Measurements from ENCODE around the gene RNH1.

The RNH1 gene

DNA sequence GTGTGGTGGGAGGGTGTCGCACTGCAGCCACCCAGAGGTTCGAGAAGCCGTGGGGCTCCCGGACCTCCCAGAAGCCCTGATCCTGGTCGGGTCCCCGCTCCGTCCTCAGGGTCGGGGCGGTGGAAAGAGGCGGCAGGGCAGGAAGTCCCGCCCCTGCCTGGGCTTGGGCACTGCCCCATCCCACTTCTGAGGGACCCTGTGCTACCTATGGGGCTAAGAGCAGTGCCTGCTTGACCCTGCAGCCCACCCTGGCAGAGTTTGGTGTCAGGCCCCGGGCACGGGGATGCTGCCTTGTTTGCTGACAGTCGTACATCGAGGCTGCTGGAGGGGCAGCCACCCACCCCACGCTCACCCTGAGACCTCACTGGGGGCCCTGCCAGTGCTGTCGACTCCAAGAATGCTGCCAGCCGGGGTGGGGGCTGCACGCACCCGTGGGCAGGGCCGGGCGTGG is 19.4 kb downstream of the RNH1 start:
- Mint-ChIP-seq H3K27me3 (no peaks in the 10 kb centered on the region), H3K36me3 (peaks cover 34% of the 10 kb centered on the region), H3K4me1 (peaks cover 8% of the 10 kb centered on the region), H3K27ac (no peak overlapping the region), H3K9me3 (no peaks in the 10 kb centered on the region), H3K4me3 (no peak overlapping the region)
- no peak for ATAC-seq

DNA sequence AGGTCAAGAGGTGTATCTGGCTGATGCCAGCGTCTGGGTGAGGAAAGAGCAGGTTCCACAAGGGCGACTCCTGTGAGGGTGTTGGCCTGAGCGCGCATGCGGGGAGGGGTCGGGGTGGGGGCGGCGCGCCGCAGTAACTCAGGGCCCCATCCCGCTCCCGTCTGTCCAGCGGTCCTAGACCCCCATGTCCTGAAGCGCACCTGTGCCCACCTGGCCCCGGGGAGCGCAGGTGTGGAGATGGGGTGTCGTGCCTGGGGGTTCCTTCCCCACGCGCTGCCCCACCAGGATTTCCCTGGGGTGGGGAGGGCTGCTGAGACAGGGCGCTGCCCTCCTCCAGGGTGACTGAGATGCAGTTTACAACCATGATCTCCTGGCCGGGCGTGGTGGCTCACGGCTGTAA is 20.9 kb downstream of the RNH1 start:
- no peaks in the 10 kb centered on the region for H3K9me3 Mint-ChIP-seq
- ATAC-seq = peak; percentile 47
- H3K27ac Mint-ChIP-seq = no peak overlapping the region
- no peaks in the 10 kb centered on the region for H3K27me3 Mint-ChIP-seq
- H3K4me3 Mint-ChIP-seq = no peak overlapping the region
- peaks cover 31% of the 10 kb centered on the region for H3K36me3 Mint-ChIP-seq
- no peaks in the 10 kb centered on the region for H3K4me1 Mint-ChIP-seq

DNA sequence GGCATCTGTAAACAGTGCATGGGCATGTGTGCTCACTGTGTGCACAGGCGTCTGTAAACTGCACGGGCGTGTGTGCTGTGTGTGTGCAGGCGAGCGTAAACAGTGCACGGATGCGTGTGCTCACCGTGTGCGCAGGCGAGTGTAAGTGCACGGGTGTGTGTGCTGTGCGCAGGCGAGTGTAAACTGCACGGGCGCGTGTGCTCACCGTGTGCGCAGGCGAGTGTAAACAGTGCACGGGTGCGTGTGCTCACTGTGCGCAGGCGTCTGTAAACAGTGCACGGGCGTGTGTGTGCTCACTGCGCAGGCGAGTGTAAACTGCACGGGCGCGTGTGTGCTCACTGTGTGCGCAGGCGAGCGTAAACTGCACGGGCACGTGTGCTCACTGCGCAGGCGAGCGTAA is 22.4 kb downstream of the RNH1 start:
- no peaks in the 10 kb centered on the region for H3K27me3 Mint-ChIP-seq
- H3K4me3 Mint-ChIP-seq = no peak overlapping the region
- no peaks in the 10 kb centered on the region for H3K4me1 Mint-ChIP-seq
- no peak for ATAC-seq
- no peaks in the 10 kb centered on the region for H3K9me3 Mint-ChIP-seq
- H3K27ac Mint-ChIP-seq = no peak overlapping the region
- H3K36me3 Mint-ChIP-seq = peaks cover 25% of the 10 kb centered on the region

DNA sequence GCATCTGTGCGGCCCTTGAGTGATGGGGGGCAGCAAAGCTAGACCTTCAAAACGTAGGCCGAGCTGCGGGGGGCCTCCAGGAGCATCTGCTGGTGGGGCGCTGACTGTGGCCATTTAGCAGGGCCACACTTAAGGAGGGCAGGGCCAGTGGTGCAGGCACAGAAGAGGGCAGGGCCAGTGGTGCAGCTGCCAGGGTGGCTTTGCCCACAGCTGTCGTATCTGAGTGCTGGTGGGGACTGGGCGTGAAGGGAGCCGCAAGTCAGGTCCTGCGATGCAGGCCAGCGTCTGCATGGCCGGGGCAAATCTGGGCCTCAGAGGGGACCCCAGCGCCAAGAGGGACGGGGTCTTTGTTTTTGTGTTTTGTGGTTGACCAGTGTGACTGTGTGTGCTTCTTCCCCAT is 27.7 kb downstream of the RNH1 start:
- H3K9me3 Mint-ChIP-seq = no peaks in the 10 kb centered on the region
- H3K4me3 Mint-ChIP-seq = no peak overlapping the region
- H3K4me1 Mint-ChIP-seq = no peaks in the 10 kb centered on the region
- H3K36me3 Mint-ChIP-seq = peaks cover 24% of the 10 kb centered on the region
- no peaks in the 10 kb centered on the region for H3K27me3 Mint-ChIP-seq
- no peak for ATAC-seq
- H3K27ac Mint-ChIP-seq = no peak overlapping the region

DNA sequence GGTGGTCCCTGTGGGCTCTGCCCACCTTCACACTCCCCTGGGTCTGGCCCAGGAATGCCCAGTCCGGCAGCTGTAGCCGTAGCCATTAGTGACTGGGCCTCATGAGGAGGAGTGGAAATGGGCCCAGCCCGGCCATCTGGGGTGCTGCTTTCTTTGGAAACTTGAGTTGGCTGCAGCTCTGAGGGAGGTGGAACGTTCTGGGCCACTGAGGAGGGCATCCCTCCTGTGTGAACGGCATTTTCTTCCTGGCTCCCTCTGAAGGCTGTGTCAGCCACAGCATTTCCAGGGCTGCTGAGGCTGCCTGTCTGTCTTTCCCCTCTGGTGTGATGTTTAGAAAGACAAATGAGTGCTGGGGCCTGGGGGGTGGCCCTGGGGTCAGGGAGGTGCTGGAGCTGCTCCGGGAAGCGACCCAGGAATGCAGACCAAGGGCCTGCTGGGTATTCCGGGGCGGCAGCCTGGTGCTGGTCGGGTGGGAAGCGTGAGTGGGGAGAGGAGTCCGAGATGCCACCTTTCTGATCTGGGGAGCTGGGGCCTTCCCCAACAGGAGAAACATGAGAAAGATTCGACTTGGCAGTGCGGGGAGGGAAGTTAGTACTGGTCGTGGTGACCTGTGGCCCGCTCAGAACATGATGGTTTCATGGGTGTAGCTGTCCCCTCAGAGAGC is 29.9 kb downstream of the RNH1 start:
- Mint-ChIP-seq H3K4me3 (no peak overlapping the region), H3K27me3 (no peaks in the 10 kb centered on the region), H3K4me1 (no peaks in the 10 kb centered on the region), H3K27ac (no peak overlapping the region), H3K9me3 (no peaks in the 10 kb centered on the region), H3K36me3 (peaks cover 24% of the 10 kb centered on the region)
- ATAC-seq = no peak

- no peaks in the 10 kb centered on the region for H3K27me3 Mint-ChIP-seq
- H3K27ac Mint-ChIP-seq = no peak overlapping the region
- H3K4me3 Mint-ChIP-seq = no peak overlapping the region
- no peaks in the 10 kb centered on the region for H3K9me3 Mint-ChIP-seq
- H3K4me1 Mint-ChIP-seq = no peaks in the 10 kb centered on the region
- ATAC-seq = no peak
- H3K36me3 Mint-ChIP-seq = peaks cover 21% of the 10 kb centered on the region
These were observed 30.6 kb downstream of the RNH1 start for GRCh38 chr11:476416-476815.

- Mint-ChIP-seq H3K4me1 (no peaks in the 10 kb centered on the region), H3K4me3 (no peak overlapping the region), H3K36me3 (peaks cover 17% of the 10 kb centered on the region), H3K9me3 (no peaks in the 10 kb centered on the region), H3K27ac (no peak overlapping the region), H3K27me3 (no peaks in the 10 kb centered on the region)
- no peak for ATAC-seq
These were observed 31.1 kb downstream of the RNH1 start for GRCh38 chr11:475941-476340.

DNA sequence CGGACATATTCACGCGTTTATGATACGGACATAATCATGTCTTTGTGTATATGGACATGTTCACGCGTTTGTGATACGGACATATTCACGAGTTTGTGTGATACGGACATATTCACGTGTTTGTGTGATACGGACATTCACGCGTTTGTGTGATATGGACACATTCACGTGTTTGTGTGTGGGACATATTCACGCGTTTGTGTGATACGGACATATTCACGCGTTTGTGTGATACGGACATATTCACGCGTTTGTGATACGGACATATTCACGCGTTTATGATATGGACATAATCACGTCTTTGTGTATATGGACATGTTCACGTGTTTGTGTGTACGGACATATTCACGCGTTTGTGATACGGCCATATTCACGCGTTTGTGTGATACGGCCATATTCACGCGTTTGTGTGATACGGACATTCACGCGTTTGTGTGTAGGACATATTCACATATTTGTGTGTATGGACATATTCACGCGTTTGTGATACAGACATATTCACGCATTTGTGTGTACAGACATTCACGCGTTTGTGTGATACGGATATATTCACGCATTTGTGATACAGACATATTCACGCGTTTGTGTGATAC is 32.0 kb downstream of the RNH1 start:
- Mint-ChIP-seq H3K4me3 (no peak overlapping the region), H3K27me3 (no peaks in the 10 kb centered on the region), H3K4me1 (peaks cover 2% of the 10 kb centered on the region), H3K9me3 (no peaks in the 10 kb centered on the region), H3K27ac (no peak overlapping the region), H3K36me3 (peaks cover 12% of the 10 kb centered on the region)
- no peak for ATAC-seq

DNA sequence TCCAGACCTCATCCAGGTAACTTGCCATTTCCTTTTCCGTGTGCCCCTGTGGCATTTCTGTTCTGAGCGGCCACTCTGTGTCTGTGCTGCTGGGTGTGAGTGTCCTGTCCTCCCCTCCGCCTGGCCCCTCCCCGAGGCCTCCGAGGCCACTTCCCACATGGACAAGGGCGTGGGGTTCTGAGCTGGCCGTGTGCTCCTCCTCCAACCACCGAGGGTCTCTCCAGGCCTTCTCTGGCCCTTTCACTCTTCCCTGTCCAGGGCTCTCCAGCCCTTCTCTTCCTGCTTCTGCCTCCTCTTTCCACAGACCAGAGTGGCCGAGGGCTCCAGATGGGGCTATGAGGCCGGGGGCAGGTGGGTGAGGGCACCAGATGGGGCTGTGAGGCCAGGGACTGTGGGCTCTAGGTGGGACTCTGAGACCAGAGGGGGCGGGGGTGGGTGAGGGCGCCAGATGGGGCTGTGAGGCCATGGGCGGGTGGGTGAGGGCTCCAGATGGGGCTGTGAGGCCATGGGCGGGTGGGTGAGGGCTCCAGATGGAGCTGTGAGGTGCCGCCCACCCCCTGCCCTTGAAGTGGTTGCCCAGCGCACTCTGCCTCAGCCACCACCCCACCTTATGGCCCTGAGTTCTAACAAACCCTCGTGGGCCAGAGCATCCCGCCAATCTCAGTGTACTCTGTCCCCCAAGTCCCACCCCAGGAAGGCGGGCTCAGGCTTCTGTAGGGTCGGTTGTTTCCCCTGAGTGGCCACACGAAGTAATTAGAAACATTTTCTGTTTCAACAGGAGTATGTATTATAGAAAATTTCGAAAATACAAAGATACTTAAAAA is 32.9 kb downstream of the RNH1 start:
- H3K27me3 Mint-ChIP-seq = no peaks in the 10 kb centered on the region
- ATAC-seq = no peak
- H3K27ac Mint-ChIP-seq = no peak overlapping the region
- H3K4me3 Mint-ChIP-seq = no peak overlapping the region
- peaks cover 7% of the 10 kb centered on the region for H3K4me1 Mint-ChIP-seq
- H3K9me3 Mint-ChIP-seq = no peaks in the 10 kb centered on the region
- H3K36me3 Mint-ChIP-seq = peaks cover 12% of the 10 kb centered on the region

DNA sequence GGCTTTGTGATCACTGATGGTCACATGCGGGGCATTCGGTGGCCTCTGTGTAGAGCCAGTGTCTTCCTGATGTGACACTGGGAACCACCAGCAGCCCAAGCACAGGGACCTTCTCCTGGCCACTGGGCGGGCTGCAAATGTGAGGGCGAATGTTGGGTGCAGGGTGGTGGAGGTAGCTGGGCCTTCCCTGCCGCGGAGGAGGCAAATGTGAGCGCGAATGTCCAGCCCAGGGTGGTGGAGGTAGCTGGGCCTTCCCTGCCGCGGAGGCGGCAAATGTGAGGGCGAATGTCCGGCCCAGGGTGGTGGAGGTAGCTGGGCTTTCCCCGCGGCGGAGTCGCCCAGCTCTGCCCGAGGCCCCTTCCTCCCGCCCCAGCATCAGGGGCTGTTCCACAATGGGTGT is 33.6 kb downstream of the RNH1 start:
- ATAC-seq = no peak
- peaks cover 5% of the 10 kb centered on the region for H3K36me3 Mint-ChIP-seq

GRCh38 chr11:472816-473215 is 34.2 kb downstream of the RNH1 start:
- Mint-ChIP-seq H3K27me3 (no peaks in the 10 kb centered on the region), H3K4me3 (no peak overlapping the region), H3K9me3 (no peaks in the 10 kb centered on the region), H3K4me1 (peaks cover 13% of the 10 kb centered on the region), H3K36me3 (peaks cover 5% of the 10 kb centered on the region), H3K27ac (no peak overlapping the region)
- ATAC-seq = no peak

More for the DNA sequence above, 33.6 kb downstream of the RNH1 start:
- peaks cover 11% of the 10 kb centered on the region for H3K4me1 Mint-ChIP-seq
- H3K27me3 Mint-ChIP-seq = no peaks in the 10 kb centered on the region
- no peak overlapping the region for H3K4me3 Mint-ChIP-seq
- H3K9me3 Mint-ChIP-seq = no peaks in the 10 kb centered on the region
- no peak overlapping the region for H3K27ac Mint-ChIP-seq

DNA sequence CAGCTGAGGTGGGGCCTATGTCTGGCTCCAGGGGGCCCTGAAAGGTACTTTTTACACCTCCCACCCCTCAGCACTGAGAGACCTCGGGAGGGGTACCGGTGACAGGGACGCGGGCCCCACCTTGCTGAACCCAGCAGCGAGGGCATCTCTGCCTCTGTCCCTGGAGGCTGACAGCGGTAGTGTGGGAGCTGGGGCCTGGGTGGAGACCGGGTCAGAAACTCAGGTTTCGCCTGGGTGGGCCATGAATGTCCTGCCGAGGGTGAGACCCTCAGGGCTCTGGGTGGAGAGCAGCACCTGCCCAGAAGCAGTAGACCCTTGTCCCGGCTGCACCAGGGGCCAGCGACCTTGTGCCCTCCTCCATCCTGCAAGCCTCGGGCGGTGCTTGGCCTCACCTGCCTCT is 34.8 kb downstream of the RNH1 start:
- Mint-ChIP-seq H3K27me3 (no peaks in the 10 kb centered on the region), H3K27ac (no peak overlapping the region), H3K9me3 (no peaks in the 10 kb centered on the region), H3K4me1 (peaks cover 13% of the 10 kb centered on the region), H3K36me3 (peaks cover 5% of the 10 kb centered on the region), H3K4me3 (no peak overlapping the region)
- peak; percentile 41 for ATAC-seq

DNA sequence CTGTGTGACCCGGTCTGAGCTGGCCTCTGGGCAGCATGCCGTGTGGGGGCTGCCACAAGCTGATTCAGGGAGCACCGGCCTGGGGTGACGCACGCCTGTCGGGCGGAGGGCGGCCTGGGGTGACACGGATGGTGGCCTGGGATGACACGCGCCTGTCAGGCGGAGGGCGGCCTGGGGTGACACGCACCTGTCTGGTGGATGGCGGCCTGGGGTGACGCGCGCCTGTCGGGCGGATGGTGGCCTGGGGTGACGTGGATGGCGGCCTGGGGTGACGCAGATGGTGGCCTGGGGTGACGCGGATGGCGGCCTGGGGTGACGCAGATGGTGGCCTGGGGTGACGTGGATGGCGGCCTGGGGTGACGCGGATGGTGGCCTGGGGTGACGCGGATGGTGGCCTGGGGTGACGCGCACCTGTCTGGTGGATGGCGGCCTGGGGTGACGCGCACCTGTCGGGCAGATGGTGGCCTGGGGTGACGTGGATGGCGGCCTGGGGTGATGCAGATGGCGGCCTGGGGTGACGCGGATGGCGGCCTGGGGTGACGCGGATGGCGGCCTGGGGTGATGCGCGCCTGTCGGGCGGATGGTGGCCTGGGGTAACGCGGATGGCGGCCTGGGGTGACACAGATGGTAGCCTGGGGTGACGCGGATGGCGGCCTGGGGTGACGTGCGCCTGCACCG is 35.4 kb downstream of the RNH1 start:
- H3K36me3 Mint-ChIP-seq = peaks cover 10% of the 10 kb centered on the region
- ATAC-seq = no peak
- H3K4me1 Mint-ChIP-seq = peaks cover 16% of the 10 kb centered on the region
- no peak overlapping the region for H3K4me3 Mint-ChIP-seq
- H3K27ac Mint-ChIP-seq = no peak overlapping the region
- H3K9me3 Mint-ChIP-seq = no peaks in the 10 kb centered on the region
- no peaks in the 10 kb centered on the region for H3K27me3 Mint-ChIP-seq

DNA sequence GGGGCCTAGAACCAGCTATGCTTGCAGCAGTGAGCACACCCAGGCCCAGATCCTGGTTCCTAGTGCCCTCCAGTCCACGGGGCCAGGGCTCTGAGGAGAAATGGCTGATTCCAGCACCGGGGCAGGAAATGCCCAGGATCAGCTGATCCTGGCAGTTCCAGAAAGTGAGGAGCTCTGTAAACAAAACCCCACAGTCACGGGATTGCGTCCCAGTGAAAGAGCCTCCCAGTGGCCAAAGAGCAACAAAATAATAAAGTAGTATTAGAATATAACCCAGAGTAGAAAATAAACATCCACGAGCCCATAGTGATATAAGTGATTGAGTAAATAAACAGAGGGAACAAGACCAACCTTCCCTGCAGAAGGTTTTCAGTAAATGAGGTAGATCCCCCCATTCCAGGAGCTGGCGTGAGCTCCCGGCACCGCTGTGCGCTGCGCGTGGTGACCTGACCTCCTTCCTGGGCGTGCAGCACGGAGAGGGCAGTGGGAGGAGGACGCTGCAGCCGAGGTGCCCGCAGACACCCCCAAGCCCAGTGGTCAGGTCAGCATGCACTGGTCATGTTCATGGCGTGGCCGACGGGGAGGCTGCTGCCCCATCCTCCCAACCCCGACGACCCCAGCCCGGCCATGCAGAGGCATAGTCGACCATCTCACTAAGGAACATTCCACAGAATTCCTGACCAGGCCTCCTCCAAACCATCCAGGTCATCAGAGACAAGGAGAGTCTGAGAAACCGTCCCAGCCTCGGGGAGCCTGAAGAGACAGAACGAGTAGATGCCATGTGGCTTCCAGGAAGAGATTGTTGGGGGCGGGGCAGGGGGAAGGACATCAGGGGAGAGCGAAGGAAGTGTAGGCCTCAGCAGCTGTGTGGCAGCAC is 37.1 kb downstream of the RNH1 start:
- Mint-ChIP-seq H3K4me1 (peaks cover 26% of the 10 kb centered on the region), H3K4me3 (no peak overlapping the region), H3K9me3 (peaks cover 2% of the 10 kb centered on the region), H3K27ac (no peak overlapping the region), H3K27me3 (no peaks in the 10 kb centered on the region), H3K36me3 (peaks cover 19% of the 10 kb centered on the region)
- no peak for ATAC-seq
